ENCODE measurements around the gene PLEKHM1. TPM values are rescaled to one million over a fixed set of nuclear protein-coding genes. Genes with fewer than 3 reads are reported as not detected.

The PLEKHM1 gene
- total RNA-seq, 1 donor: 25.0 TPM

DNA sequence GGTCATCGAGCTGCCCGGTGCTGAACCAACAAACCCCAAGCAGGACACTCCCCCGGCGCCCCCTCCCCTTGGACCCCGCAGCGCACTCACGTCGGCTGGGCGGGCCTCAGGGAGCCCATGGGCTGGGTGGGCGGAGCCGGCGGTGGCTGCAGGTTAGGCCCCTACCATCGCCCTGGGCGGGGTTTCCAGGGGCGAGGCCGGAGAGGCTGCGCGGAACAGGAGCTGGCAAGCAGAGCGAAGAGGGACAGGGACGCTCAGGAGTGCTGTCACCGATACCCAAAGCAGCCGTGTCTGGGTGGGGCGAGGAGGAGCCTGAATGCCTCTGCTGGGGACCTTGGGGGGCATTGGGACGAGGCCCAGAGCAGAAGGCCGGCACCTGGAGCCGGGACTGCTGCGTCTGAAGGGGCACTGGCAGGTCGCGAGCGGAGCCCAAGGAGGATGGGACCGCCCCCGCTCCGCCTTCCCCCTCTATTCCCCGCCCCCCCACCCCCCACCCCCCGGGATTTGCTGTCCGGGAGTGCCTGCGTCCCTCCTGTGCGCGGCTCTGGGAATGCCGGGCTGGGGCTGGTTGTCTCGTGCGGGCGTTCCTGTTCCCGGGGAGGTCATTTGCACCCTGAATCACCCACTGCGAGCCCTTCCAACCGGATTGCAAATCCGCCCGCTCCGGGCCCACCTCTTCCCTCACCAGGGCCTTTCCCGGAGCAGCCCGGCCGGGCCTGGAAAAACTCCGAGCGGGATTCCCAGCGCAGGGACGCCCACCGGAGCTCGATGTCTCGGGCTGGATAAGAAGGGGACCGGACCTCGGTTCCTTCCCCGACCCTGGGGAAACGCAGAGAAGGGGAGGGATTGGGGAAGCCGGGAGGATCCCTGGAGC is 58.8 kb downstream of the PLEKHM1 start:
- H3K4me3 ChIP-seq (ENCODE audit: low read depth, low read length): peak overlapping the region; percentile 58
- TF ChIP-seq, protein P1, sequence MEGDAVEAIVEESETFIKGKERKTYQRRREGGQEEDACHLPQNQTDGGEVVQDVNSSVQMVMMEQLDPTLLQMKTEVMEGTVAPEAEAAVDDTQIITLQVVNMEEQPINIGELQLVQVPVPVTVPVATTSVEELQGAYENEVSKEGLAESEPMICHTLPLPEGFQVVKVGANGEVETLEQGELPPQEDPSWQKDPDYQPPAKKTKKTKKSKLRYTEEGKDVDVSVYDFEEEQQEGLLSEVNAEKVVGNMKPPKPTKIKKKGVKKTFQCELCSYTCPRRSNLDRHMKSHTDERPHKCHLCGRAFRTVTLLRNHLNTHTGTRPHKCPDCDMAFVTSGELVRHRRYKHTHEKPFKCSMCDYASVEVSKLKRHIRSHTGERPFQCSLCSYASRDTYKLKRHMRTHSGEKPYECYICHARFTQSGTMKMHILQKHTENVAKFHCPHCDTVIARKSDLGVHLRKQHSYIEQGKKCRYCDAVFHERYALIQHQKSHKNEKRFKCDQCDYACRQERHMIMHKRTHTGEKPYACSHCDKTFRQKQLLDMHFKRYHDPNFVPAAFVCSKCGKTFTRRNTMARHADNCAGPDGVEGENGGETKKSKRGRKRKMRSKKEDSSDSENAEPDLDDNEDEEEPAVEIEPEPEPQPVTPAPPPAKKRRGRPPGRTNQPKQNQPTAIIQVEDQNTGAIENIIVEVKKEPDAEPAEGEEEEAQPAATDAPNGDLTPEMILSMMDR (IDR thresholded peaks at IDR 0.05; ENCODE audit: insufficient read depth, low read depth, low read length): no peak
- peak; percentile 47 for DNase-seq (ENCODE audit: low read depth)

DNA sequence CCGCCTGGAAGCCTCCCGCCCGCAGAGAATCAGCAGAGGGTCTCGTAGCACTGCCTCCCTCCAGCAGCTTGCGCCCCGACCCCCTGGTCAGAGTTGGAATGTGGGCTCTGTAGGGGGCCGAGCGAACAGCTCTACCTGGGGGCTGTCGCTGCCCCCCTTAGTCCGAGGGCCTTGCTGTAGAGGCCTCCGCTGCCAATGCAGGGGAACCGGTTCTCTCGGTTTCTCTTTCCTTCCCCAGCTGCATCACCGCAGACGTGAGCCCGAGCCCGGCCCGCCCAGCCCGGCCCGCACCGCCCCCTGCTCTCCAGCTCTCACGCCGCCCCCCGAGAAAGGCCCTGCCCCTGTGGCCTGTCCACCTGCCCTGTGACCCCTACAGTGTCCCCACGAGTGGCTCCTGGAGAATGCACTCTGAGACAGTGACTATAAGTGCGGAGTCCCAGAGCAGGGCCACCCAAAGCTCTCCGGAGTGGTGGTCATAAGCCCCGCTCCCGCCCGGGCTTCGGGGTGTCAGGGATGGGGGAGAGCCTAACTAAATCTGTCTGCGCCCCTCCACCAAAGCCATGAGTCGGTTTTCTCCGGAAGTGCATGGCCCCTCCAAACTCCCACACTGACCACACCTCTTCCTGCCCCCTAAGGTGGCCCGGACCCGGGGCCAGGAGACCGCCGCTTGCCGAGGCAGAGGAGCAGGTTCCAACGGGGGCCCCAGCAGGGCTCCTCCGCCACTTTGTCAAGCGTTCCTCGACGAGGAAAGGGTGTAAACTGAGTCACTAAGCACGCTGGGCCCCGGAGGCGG is 59.6 kb downstream of the PLEKHM1 start:
- TF ChIP-seq, protein P1 (IDR thresholded peaks at IDR 0.05; ENCODE audit: insufficient read depth, low read depth, low read length): no peak
- H3K4me3 ChIP-seq (ENCODE audit: low read depth, low read length): peak overlapping the region; percentile 58
- DNase-seq (ENCODE audit: low read depth): no peak

GRCh38 chr17:45430006-45430737 is 60.3 kb downstream of the PLEKHM1 start:
- H3K4me3 ChIP-seq (ENCODE audit: low read depth, low read length): no peak overlapping the region
- TF ChIP-seq, protein P1 (IDR thresholded peaks at IDR 0.05; ENCODE audit: insufficient read depth, low read depth, low read length): no peak
- no peak for DNase-seq (ENCODE audit: low read depth)

GRCh38 chr17:45429339-45430005 is 61.0 kb downstream of the PLEKHM1 start:
- DNase-seq (ENCODE audit: low read depth): no peak
- no peak overlapping the region for H3K4me3 ChIP-seq (ENCODE audit: low read depth, low read length)
- TF ChIP-seq, protein P1 (IDR thresholded peaks at IDR 0.05; ENCODE audit: insufficient read depth, low read depth, low read length): no peak

GRCh38 chr17:45428931-45429338 is 61.6 kb downstream of the PLEKHM1 start:
- TF ChIP-seq, protein P1 (IDR thresholded peaks at IDR 0.05; ENCODE audit: insufficient read depth, low read depth, low read length): no peak
- no peak for DNase-seq (ENCODE audit: low read depth)

DNA sequence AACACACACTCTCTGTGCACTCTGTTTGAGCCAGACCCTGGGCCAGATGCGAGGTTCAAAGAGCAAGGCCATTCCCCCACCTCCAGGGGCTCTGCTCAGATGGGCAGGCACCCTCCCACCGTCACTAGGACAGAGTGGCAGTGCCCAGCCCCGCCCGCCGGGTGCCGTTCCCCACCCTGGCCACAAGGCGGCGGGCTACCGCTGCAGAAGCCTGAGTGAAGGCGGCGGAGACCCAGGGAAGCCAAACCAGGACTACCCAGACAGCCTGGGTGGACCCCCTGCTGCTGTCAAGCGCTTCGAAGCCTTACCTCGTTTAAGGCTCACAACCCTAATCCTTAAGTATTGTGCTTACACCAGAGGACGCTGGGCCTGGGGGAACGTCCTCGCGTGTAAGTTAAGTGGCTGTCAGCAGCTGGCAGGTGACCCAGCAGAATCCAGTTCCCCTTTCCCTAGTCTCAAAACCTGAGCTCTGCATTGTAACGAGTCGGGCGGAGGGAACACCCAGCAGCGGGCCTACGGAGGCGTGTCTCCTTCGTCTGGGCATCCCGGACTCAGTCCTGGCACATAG is 62.4 kb downstream of the PLEKHM1 start:
- TF ChIP-seq, protein P1 (IDR thresholded peaks at IDR 0.05; ENCODE audit: insufficient read depth, low read depth, low read length): peak; percentile 93
- H3K4me3 ChIP-seq (ENCODE audit: low read depth, low read length): no peak overlapping the region
- peak; percentile 58 for DNase-seq (ENCODE audit: low read depth)

More at GRCh38 chr17:45428931-45429338, 61.6 kb downstream of the PLEKHM1 start:
- no peak overlapping the region for H3K4me3 ChIP-seq (ENCODE audit: low read depth, low read length)
